Measurements from ENCODE around the gene TEX38. TPM values are rescaled to one million over a fixed set of nuclear protein-coding genes. Genes with fewer than 3 reads are reported as not detected.
A peak's percentile ranks its signal among the peaks of the same experiment; 100 is the strongest.

The TEX38 gene
- 0.17 to 0.21 TPM (median 0.18 TPM) in 3 replicates for total RNA-seq (2021)
- not detected for Bru-seq, nascent RNA
- long read RNA-seq, experiment 1: 0 reads
- long read RNA-seq, experiment 2: 0 reads
- long read RNA-seq, experiment 3: 0 reads

- TF ChIP-seq PREB (CRISPR knock-in tag; IDR thresholded peaks at IDR 0.05; ENCODE audit: borderline replicate concordance) (no peak), GRHL2 (CRISPR knock-in tag; IDR thresholded peaks at IDR 0.05; ENCODE audit: insufficient replicate concordance, severe bottlenecking) (no peak), FOXJ3 (CRISPR knock-in tag; IDR thresholded peaks at IDR 0.05; ENCODE audit: borderline replicate concordance) (no peak), CREM (CRISPR knock-in tag; IDR thresholded peaks at IDR 0.05) (no peak), ATF2 (CRISPR knock-in tag; IDR thresholded peaks at IDR 0.05; ENCODE audit: borderline replicate concordance, low read depth) (no peak), E2F1 (CRISPR knock-in tag; IDR thresholded peaks at IDR 0.05) (no peak), EMX1 (CRISPR knock-in tag; IDR thresholded peaks at IDR 0.05) (no peak), IRF2 (CRISPR knock-in tag; IDR thresholded peaks at IDR 0.05; ENCODE audit: borderline replicate concordance, low read depth) (no peak), IRF1 (CRISPR knock-in tag; IDR thresholded peaks at IDR 0.05) (no peak), TCF7 (CRISPR knock-in tag; IDR thresholded peaks at IDR 0.05; ENCODE audit: low read depth) (no peak), GABPB1 (CRISPR knock-in tag; IDR thresholded peaks at IDR 0.05) (no peak), STAT6 (CRISPR knock-in tag; conservative IDR thresholded peaks at IDR 0.05; ENCODE audit: low read depth) (no peak), ZNF425 (CRISPR knock-in tag; conservative IDR thresholded peaks at IDR 0.05) (no peak), ZSCAN18 (CRISPR knock-in tag; IDR thresholded peaks at IDR 0.05) (no peak), HMGXB4 (CRISPR knock-in tag; IDR thresholded peaks at IDR 0.05) (no peak), FOXK1 (CRISPR knock-in tag; IDR thresholded peaks at IDR 0.05) (no peak), SMAD4 (CRISPR knock-in tag; IDR thresholded peaks at IDR 0.05) (no peak), E2F4 (CRISPR knock-in tag; IDR thresholded peaks at IDR 0.05; ENCODE audit: borderline replicate concordance, low read depth) (no peak), ESRRA (CRISPR knock-in tag; IDR thresholded peaks at IDR 0.05; ENCODE audit: borderline replicate concordance) (no peak)
- ChIA-PET CTCF (interaction anchor here (1.5 kb wide), 1 partner anchor 225 kb away, joined by 3 read pairs; no protein-coding TSS in a partner anchor), POLR2A (interaction anchor here (0.7 kb wide), 1 partner anchor 58 kb away, joined by 3 read pairs; no protein-coding TSS in a partner anchor)
- no peak within 1 kb of the TSS for H3K4me3 Mint-ChIP-seq
- H3K27ac Mint-ChIP-seq: peak within 1 kb of the TSS; percentile 63; the same call in 1 of the 2 replicates
- H3K4me1 Mint-ChIP-seq: peaks cover 19% of the 10 kb centered on the region
- ATAC-seq (no peak), DNase-seq (ENCODE audit: low spot score) (no peak)
- H3K9me3 Mint-ChIP-seq: no peaks in the 10 kb centered on the region
- no peaks in the 10 kb centered on the region; the same call in 1 of the 2 replicates for H3K27me3 Mint-ChIP-seq (ENCODE audit: low read depth)
- peaks cover 4% of the 10 kb centered on the region; the same call in 1 of the 2 replicates for H3K36me3 Mint-ChIP-seq
Observed at GRCh38 chr1:46671554-46671953, at the start of gene TEX38. TEX38 (plus strand) TSS chr1:46671854; CDS start chr1:46671935, 81 bp downstream.

Measured in WTC11 (cell line).